ENCODE measurements around the gene JAM2. TPM values are rescaled to one million over a fixed set of nuclear protein-coding genes. Genes with fewer than 3 reads are reported as not detected.

Gene JAM2
- total RNA-seq, 1 experiment from 2014 or later, result 2.6 TPM

GRCh38 chr21:25760061-25760460 is 121.0 kb downstream of the JAM2 start:
- H3K4ac ChIP-seq (ENCODE audit: low read depth, low read length), result no peak overlapping the region
- H3K79me2 ChIP-seq (ENCODE audit: insufficient read depth, low read length), result no peaks in the 10 kb centered on the region
- no peak overlapping the region for H3K9ac ChIP-seq (ENCODE audit: extremely low read depth, insufficient read length, low read length)
- Mint-ChIP-seq H3K4me3 (no peak overlapping the region), H3K9me3 (no peaks in the 10 kb centered on the region), H3K36me3 (ENCODE audit: insufficient read depth in 1 of 3, low read depth in 3 of 3) (peaks cover 6 to 56% (median 52%) of the 10 kb centered on the region in 3 experiments; a peak in 5 of 7 replicates), H3K27me3 (ENCODE audit: low read depth) (no peaks in the 10 kb centered on the region), H3K27ac (0 out of 7 replicates have a peak overlapping the region, but pooled peaks of 1 of the 3 experiments have one; percentile 71), H3K4me1 (no peaks in the 10 kb centered on the region)
- H3K4me1 ChIP-seq (ENCODE audit: insufficient read depth, low read length), result no peaks in the 10 kb centered on the region
- no peak for DNase-seq
- H3K14ac ChIP-seq (ENCODE audit: insufficient read depth, low read length), result no peak overlapping the region
- H3K4me2 ChIP-seq (ENCODE audit: insufficient read depth, insufficient read length, low read length), result no peak overlapping the region
- no peak overlapping the region for H4K8ac ChIP-seq (replicated peaks; ENCODE audit: insufficient read length, low read depth, low read length)
- H3K9me3 ChIP-seq (ENCODE audit: control insufficient read depth, low read depth, low read length), result no peaks in the 10 kb centered on the region
- H2BK20ac ChIP-seq (ENCODE audit: low read depth, low read length, poor library complexity, severe bottlenecking), result no peak overlapping the region
- no peak overlapping the region for H3T11ph ChIP-seq (ENCODE audit: low read length)
- no peak overlapping the region for H2BK120ac ChIP-seq (ENCODE audit: low read depth, low read length, poor library complexity, severe bottlenecking)
- H4K20me1 ChIP-seq (ENCODE audit: control insufficient read depth, insufficient read depth, insufficient read length), result no peaks in the 10 kb centered on the region
- H3K23me2 ChIP-seq (ENCODE audit: insufficient read length, low read depth, low read length, poor library complexity, severe bottlenecking), result no peaks in the 10 kb centered on the region
- no peak overlapping the region for H2AK5ac ChIP-seq (ENCODE audit: insufficient read length, low read length)
- no peaks in the 10 kb centered on the region for H3K79me1 ChIP-seq (ENCODE audit: insufficient read depth, low read depth, low read length, poor library complexity, severe bottlenecking)
- no peak overlapping the region for H4K5ac ChIP-seq (ENCODE audit: insufficient read length, low read depth, low read length)
- no peak overlapping the region for H2BK5ac ChIP-seq (ENCODE audit: insufficient read length, low read length)
- no peak overlapping the region for H3K56ac ChIP-seq (ENCODE audit: insufficient read length, low read depth, low read length)
- no peak overlapping the region for H3K23ac ChIP-seq (ENCODE audit: insufficient read length, low read depth, low read length)
- H3K27me3 ChIP-seq (ENCODE audit: insufficient read depth, low read length), result no peaks in the 10 kb centered on the region
- WGBS (ENCODE audit: extremely low coverage, insufficient read length, low lambda C conversion rate), result no CpG with 5 or more reads among the region's 3 CpGs
- H3K18ac ChIP-seq (ENCODE audit: insufficient read length, low read depth, low read length), result no peak overlapping the region
- no peak overlapping the region for H2BK12ac ChIP-seq (ENCODE audit: insufficient read length, low read depth, low read length)
- no peak overlapping the region for H2BK15ac ChIP-seq (ENCODE audit: low read depth, low read length)
- H4K91ac ChIP-seq (ENCODE audit: insufficient read length, low read depth, low read length), result no peak overlapping the region
- no peak overlapping the region for H2AFZ ChIP-seq (ENCODE audit: low read length)
- no peak for TF ChIP-seq CTCF (conservative IDR thresholded peaks at IDR 0.05)
- no peak overlapping the region for H3K27ac ChIP-seq (ENCODE audit: insufficient read length, low read depth, low read length)
